Skin of body (tissue), 2 donors: ENCODE results near the gene GSTA5. TPM values are rescaled to one million over a fixed set of nuclear protein-coding genes. Genes with fewer than 3 reads are reported as not detected.
"Not testable (repeated sequence)": the region's sequence is repeated elsewhere in the genome, so short reads cannot be mapped to it uniquely, and the experiment has no call there.

Experiments used
- DNase-seq: peaks from one replicate; lab custom pipeline; 2025; lab: John Stamatoyannopoulos, UW
- total RNA-seq: library from RNA; depleted of rRNA; stranded (reverse); fragments of >200 nt; gene quantifications from one replicate; pipeline ENCODE4 v1.2.3, GENCODE V29; 2014

Gene GSTA5
- total RNA-seq: not detected

DNA sequence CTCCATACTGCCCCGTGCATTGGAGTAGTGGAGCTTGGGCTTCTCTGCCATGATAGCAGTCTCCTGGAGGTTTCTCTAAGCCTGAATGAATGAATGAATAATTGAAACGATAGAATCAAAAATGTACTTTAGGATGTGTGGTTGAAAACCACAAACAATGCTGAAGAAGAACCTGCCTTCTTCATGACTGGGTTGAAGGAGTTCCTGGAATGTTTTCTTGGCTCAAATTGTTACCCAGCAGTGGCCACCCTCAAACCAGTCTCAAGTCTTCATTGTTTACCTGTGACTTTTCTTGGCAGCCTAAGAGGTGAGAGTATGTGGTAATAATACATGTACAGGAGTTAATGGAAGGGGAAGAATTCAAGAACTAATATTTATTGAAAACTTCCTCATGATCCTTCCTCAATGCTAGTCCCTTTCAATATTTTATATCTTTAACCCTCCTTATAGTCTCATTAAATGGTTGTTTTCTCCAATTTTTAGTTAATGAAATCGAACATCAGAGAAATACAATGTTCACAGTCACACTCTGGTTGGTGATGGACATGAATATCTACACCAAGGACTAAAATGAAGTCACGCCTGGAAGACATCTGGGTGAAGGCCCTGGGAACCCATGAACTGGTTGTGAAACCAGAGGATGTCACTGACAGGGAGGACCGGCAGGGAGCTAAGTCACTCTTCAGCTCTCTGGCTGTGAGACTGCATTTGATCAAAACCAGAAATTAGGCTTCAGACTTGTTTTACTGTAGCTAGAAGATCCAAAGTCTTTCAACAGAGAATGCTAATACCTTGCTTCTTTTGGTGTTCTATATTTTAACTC, at the start of gene GSTA5:
TSS of gene GSTA5 (minus strand) at position 51 of the 823 bp plus-strand sequence.
- DNase-seq: no peak

GRCh38 chr6:52890018-52890417, 49.4 kb upstream of the GSTA5 start:
- DNase-seq: no peak

DNA sequence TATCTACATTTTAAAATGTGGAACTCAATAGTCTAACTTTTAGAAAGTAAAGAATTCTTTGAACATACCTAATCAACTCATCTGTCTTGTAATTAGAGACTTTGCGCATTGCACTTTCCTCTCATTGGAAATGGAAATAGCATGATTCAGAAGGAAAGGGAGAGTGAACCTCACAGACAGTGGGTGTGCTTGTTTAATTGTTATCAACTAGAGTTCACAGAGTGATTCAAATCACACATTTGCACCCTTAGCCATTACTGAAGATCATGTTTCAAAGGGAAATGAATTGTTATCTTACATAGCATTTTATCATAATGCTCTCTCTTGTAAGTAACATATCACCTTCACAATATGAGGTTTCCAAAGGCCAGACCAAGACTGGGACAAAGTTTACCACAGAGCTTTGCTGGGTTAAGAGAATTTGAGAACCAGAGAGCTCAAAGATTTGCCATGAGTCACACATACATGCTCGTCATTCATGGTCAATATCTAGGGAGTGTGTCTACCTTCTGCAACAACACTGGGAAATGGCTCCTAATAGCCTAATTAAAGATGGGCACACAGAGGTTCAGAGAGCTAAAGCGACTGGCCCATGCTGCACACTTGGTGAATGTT, 47.4 kb upstream of the GSTA5 start:
- no peak for DNase-seq

- peak; percentile 43 for DNase-seq
These were observed 41.6 kb upstream of the GSTA5 start for GRCh38 chr6:52881996-52882841.

DNA sequence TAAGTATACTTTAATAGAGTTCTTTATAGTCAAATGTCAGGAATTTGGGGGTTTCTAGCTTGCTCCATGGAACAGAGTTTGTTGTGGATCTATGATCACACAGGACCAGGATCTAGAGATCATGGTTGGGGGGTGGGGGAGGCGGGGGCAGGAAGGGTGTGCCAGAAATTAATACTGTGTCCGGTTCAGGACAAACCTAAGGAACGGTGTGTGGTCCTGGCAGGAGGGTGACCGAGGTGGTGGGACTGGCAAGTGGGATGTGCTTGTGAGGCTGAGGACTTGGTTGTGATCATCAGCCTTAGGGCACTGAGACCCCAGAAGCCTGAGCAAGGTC, 41.0 kb upstream of the GSTA5 start:
- no peak for DNase-seq

GRCh38 chr6:52877786-52878185, 37.2 kb upstream of the GSTA5 start:
- no peak for DNase-seq

- DNase-seq: no peak
These were observed 36.6 kb upstream of the GSTA5 start for GRCh38 chr6:52877168-52877567.

DNA sequence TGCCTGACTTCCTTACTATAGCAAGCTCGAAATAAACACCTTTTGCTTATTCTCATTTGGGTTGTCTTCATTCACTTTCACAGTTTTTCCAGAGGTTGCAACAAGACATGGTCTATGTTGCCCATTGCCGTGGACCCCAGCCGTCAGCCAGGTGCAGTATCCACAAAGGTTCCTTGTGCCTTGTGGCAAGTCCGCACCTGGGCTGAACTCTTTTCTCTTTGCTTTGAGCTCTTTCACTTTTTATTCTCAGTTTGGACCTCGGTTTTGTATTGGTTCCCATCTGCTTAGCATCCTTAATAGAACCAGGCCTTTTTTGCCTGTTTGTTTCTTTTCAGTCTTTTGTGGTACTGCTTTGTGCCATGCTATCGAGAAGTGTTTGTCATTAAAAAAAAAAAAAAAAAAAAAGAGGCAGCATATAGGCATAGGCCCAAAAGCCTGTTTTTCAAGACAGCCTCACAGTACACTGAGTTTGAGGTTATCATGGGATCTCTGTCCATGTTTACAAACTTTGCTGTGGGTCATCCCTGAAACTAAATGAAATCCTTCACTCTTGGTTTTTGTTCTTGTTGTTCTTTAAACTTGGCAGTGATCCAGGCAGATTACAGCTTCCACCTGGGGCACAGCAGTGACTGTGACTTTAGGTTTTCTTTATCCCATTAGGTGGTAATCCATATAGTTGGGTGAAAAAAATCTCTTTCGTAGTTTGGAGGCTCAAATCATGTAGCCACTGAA, 35.6 kb upstream of the GSTA5 start:
- no peak for DNase-seq

DNA sequence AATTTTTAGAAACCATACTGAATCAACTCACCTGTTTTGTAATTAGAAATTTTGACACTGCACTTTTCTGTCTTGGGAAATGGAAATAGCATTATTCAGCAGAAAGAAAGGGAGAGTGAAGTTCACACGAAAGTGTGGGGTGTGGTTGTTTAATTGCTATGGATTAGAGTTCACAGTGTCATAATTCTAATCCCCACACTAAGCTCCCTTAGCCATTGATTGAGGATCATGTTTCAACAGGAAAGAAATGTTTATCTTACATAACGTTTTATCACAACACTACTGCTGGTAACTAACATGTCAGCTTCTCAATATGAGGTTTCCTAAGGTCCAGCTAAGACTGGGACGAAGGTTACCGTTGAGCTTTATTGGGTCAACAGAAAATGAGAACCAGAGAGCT, 31.4 kb upstream of the GSTA5 start:
- no peak for DNase-seq

DNA sequence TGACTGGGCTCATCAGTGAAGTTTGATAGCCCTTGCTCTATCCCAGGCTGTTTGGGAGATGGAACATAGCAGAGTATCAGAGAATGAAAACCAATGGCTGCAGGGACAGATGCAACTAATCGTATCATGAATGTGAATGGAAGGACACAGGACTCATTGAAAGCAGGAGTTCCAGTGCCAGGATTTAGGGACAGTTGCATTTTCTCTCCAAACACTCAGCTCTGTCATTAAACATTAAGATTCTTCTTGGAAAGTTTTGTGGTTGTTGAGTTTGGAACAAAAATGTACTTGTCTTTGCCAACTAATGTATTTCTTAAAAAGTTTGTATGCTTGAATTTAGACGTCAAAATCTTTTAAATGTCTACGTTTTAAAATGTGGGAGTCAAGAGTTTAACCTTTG, 31.0 kb upstream of the GSTA5 start:
- DNase-seq: no peak

DNA sequence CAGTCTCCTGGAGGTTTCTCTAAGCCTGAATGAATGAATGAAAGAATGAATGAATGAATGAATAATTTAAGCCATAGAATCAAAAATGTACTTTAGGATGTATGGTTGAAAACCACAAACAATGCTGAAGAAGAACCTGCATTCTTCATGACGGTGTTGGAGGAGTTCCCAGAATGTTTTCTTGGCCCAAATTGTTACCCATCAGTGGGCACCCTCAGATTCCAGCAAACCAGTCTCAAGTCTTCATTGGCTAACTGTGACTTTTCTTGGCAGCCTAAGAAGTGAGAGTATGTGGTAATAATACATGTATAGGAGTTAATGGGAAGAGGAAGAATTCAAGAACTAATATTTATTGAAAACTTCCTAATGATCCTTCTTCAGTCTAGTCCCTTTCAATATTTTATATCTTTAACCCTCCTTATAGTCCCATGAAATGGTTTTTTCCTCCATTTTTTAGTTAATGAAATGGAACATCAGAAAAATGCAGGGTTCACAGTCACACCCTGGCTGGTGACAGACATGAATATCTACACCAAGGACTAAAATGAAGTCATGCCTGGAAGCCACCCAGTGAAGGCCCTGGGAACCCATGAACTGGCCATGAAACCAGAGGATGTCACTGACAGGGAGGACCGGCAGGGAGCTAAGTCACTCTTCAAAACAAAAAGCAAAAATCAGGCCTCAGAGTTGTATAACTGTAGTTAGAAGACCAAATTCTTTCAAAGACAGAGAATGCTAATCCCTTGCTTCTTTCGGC, 29.9 kb upstream of the GSTA5 start:
- DNase-seq: not testable (repeated sequence)

- DNase-seq: not testable (repeated sequence)
These were observed 28.3 kb upstream of the GSTA5 start for GRCh38 chr6:52868899-52869298.

DNA sequence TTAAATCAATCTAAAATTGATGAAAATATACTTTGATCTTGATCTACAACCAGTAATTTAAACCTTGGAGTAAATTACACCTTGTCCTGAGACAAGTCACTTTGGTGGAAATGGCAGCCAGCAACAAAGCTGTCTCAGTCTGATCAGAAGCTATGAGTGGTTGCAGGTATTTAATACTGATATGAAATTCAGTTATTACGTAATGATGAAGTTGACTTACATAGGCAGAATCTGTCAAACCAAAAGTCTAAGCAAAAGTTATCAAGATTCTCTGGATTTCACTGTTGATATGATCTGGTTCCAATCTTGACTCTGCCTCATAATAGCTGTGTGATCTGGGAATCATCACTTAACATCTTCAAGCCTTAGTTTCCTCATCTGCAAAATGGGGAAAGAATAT, 27.6 kb upstream of the GSTA5 start:
- no peak for DNase-seq

- not testable (repeated sequence) for DNase-seq
These were observed 20.5 kb upstream of the GSTA5 start for GRCh38 chr6:52861151-52861550.

DNA sequence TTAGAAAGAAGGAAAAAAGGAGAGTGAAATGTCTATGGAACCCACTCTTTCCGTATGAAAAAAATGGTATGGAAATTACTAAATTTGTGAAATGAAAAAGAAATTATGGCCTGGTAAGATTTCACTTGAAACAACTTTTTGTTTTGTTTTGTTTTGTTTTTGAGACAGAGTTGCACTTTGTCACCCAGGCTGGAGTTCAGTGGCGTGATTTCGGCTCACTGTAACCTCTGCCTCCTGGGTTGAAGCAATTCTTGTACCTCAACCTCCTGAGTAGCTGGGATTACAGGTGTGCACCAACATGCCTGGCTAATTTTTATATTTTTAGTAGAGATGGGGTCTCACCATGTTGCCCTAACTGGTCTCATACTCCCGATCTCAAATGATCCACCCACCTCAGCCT, 17.8 kb upstream of the GSTA5 start:
- DNase-seq: no peak

DNA sequence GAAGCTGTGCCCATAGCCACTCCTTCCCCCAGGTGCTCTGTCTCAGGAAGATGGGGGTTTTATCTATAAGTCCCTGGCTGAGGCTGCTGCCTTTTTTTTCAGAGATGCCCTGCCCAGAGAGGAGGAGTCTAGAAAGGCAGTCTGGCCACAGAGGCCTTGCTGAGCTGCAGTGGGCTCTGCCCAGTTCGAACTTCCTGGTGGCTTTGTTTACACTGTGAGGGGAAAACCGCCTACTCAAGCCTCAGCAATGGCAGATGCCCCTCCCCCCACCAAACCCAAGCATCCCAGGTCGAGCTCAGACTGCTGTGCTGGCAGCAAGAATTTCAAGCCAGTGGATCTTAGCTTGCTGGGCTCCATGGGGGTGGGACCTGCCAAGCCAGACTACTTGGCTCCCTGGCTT, 15.5 kb upstream of the GSTA5 start:
- DNase-seq: not testable (repeated sequence)

DNA sequence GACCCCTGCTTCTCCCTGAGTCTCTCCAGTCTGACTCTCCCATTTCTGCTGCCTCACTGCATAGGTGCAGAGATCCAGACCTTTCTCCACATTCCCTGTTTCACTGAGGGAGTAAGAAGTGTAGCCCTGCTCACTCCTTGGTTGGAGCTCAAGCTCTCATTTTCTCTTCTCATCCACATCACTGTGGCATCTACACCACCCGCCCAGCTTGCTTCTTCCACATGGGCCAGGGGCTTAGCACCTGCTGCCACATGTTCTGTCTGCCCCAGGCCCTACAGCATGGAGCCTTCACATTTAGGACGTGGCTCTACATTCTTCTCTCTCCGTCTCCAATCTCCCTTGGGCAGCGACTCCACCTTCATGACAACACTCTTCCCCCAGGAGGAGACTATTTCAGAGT, 8.5 kb upstream of the GSTA5 start:
- DNase-seq: no peak

- no peak for DNase-seq
These were observed 5.4 kb upstream of the GSTA5 start for GRCh38 chr6:52846002-52846401.

- no peak for DNase-seq
These were observed 3.0 kb upstream of the GSTA5 start for GRCh38 chr6:52843605-52844004.

DNA sequence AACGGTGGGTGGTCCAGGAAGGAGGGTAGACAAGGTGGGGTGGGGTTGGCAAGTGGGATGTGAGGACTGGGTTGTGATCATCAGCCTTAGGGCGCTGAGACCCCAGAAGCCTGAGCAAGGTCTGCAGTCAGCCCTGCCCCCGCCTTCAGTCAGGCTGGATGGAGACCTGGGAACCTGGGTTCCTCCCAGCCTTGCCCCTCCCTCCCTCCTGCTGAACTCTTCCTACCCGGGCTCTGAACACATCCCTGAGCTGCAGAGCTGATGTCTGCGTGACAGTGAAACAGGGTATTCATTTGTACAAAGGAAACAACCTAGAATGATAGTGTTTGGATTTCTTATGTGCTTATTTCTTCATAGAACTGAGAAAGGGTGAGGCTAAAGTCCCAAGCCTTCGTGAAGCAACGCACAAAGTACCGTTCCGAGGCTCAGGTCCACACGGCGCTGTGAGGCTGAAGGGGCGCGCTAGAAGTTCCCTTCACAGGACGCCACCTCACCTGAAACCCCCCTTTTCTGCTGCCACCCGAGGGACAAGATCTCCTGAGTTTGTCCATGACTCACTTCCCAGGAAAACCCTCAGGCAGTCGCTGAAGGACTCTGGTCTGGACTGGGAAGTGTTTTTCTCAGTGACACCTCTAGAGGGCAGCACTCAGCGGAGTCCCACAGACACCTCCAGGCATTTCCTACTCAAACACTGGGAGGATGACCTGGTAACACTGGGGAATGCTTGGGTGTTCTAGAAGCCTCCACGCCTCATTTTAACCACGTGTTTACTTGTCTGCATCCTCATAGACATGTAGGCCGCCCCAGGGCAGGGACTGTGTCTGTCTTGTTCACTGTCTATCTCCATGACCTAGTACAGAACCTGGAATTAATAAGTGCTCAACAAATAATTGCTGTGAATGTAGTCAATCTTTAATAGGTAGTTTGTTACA, 1.2 kb downstream of the GSTA5 start:
- DNase-seq: no peak
